HG02798 (cell line): Measurements from ENCODE around the gene CARMIL1.
"Not testable (repeated sequence)": the region's sequence is repeated elsewhere in the genome, so short reads cannot be mapped to it uniquely, and the experiment has no call there.

Experiments used
- ATAC-seq: cut with Tn5 transposase; IDR thresholded peaks from one replicate; pipeline ENCODE4 v1.9.1; 2021; ENCODE audit warnings: mild to moderate bottlenecking; ENCODE audit not compliant: unreplicated experiment, poor library complexity

CARMIL1 gene

DNA sequence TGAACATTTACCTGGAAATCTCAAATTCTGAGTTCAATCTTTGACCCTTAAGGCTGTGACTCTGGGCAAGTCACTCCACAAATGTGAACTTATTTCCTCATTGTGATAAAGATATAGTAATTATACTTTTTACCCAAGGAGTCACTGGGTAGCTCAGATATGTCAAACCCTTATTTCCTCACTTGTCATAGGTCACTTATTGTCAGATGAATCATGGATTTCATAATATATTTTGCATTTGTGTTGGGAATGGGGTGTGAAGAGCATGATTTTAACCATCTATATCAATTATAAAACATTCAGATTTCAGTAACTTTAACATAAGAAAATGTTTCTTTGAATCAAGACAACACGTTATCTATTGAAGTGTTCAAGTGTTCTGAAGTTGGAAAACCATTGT, 3.7 kb upstream of the CARMIL1 start:
- no peak for ATAC-seq

GRCh38 chr6:25277386-25277785, 1.8 kb upstream of the CARMIL1 start:
- ATAC-seq, result no peak

DNA sequence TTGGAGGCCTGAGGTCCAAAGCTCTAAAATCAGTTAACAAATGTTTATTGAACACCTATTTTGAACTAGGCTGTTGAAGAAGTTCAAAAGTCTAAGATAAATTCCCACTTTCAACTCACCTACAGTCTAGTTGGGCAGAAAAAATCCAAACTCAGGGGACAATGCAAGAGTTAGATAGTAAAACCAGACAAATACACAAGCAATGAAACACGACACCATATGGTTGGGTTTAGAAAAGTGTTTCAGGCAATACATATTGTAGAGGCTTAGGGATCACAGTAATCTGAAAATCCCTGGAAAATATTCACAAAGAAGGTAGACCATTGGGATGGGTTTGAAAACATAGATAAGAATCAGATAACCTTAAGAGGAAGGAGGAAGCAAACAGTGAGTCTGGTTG, 1.3 kb upstream of the CARMIL1 start:
- no peak for ATAC-seq

DNA sequence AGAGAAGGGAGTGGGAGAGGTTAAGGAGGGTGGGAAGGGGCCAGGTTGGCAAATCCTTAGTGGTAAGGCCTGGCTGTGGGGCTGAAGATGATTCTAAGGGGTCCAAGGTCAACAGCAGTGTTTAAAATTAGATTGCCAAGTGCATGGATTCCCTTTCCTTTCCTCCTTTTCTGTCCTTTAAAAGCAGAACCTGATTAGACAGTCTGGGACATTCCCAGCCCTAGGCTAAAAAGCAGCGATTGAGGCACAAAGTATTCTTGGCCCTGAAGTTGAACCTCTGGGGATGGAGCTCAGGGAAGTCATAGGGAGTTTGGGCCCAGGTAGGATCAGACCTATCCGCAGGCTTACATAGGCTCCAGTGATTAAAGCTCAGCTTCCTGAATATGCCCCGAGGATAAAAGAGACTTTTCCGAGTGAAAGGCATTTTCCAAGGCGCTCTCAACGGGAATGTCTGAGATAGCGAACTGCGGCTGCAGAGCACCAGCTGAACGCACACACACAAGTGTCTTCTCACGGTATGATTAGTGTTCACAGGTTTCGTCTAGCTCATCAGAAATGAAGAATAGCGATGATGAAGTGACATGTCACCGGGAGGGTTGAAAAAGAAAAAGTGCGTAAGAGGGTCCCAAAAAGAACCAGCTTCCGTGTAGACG, 787 bp upstream of the CARMIL1 start:
- ATAC-seq, result peak; percentile 21

DNA sequence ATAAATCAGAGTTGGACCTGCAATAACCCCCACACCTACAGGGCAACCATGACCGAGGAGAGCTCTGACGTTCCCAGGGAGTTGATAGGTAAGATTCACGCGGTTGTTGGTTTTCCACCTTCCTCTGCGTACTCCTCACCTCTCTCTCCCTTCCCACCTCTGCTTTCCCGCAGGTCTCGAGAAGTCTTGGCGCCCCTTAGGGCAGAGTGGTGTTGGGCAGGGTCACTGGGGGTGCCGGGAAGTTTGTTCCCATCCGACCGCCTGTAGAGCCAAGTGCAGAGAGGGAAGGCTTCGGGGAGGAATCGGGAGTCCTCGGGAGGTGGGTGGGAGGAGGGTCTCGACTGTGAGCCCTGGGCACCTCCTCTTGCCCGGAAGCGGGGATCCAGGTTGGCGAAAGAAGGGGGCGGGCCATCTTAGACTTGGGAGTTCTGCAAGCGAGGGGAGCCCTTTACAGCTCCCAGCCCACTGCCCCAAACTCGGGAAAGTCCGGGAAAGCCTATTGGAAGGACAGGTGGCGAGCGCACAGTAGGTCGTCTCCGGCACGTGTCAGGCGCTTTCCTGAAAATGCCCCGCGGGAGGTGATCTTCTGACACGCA, 672 bp downstream of the CARMIL1 start:
- no peak for ATAC-seq

DNA sequence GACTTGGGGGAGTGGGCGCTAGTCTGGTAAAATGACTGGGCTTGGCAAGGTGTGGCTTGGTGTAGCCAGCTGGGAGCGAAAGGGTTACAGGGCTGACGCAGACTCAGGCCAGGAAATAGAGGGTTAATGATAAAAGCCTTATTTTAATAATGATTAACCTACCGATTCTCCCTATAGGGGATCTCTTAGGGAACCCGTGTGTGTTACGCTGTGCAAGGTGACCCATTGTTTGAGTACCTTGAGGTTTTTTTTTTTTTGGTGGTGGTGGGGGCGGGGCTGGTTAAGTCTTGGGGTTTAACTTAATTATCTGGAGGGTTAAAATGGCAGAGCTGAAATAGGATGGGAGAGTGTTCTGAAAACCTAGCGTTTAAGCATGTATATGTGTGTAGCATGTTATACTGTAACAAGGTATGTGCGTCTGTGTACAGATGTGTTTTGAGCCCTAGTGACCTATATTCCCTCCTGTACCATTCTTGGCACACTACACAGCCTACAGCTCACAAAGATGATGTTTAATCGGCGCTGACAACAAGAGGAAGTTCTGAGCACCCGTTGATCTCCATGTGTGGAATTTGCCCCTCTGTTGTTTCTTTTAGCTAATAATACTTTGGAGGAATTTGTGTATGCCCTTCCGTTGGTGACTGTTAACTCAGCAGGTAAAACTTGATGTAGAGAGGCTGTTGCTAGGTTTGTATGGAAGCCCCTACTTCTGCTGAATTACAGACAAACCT, 1.3 kb downstream of the CARMIL1 start:
- no peak for ATAC-seq

- ATAC-seq, result no peak
These were observed 7.7 kb downstream of the CARMIL1 start for GRCh38 chr6:25286891-25287290.

DNA sequence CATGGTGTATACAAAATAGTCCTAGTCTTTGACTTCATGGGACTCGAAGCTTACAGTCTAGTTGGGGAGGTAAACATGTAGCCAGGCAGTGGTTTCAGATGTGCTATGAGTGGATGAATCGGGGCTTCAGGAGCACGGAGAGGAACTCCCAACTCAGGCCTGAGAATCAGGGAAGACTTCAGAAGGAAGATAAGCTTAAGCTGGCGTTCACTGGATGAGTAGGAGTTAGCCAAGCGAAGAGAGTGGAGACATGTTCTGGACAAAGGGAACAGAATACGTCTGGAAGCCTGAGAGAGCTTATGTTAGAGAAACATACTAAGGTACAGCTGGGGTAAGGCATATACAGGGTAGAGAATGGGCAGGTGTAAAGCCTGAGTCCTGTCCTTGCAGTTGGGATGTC, 8.8 kb downstream of the CARMIL1 start:
- no peak for ATAC-seq

GRCh38 chr6:25288518-25288917, 9.3 kb downstream of the CARMIL1 start:
- ATAC-seq, result no peak

GRCh38 chr6:25290306-25291060, 11.3 kb downstream of the CARMIL1 start:
- no peak for ATAC-seq

DNA sequence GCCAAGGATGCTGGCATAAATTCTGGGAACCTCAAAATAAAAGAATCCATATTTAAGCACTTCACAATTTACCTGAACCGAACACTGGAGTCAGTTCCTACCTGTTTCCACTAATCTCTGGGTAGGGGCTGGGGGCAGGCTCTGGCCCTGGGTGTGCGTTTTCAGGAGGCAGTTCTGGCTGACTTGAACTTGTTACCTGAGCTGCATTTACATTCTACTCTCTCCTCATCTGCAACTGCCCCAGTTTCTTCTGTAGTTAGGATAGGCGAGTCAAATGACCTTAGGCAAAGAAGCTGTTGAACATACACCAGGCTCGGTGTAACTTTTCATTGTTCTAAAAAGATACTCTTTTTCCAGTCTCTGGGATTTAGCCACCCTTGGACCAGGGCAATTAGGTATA, 13.2 kb downstream of the CARMIL1 start:
- no peak for ATAC-seq

GRCh38 chr6:25295651-25296050, 16.5 kb downstream of the CARMIL1 start:
- ATAC-seq, result no peak

DNA sequence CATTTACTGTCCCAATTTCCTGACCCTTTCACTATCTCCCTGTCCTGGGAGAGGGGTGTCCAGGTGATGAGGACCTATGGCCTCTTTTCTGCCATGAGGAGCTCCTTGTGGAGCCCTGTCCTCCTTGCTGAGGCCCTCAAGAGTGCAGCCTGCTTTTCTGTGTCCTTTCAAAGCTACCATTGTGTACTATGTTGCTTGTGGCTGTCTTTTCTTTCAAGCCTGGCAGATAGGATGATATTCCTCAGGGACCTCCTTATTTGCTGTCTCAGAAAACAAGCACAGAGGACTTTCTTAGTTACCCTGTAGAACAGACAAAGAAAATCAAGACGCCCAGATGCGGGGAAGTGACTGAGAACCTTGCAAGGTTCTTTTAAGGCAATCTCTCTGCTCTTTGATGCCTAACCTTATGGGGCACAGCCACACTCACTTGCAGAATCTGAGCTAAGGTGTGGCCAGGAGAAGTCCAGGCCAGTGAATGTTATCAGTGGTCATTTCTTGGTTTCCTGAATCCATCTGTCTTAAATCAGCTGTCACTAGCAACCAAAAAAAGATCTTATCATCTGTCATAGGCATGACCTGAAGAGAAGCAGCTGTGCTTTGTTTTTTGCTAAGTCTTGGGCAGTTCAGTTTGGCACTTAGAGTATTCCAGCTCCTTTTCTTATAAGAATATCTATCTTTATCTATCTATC, 17.2 kb downstream of the CARMIL1 start:
- no peak for ATAC-seq

DNA sequence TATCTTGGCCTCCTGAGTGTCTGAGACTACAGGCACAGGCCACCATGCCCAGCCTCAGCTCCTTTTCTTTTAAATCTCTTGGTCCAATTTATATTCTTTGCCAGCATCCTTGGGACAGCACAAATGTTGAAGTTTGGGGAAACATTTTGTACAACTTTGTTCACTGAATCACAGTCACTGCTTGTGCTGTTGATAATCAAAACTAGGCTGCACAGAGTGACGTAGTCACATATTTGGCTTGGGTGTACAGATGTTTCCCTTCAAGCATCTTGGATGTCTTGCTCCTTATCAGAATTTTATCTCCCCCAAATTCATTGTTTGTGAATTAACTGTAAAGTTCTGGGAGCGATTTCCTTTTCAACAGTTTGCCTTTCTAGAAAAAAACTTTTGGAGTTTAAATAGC, 17.9 kb downstream of the CARMIL1 start:
- no peak for ATAC-seq

- no peak for ATAC-seq
These were observed 18.8 kb downstream of the CARMIL1 start for GRCh38 chr6:25297823-25298522.

DNA sequence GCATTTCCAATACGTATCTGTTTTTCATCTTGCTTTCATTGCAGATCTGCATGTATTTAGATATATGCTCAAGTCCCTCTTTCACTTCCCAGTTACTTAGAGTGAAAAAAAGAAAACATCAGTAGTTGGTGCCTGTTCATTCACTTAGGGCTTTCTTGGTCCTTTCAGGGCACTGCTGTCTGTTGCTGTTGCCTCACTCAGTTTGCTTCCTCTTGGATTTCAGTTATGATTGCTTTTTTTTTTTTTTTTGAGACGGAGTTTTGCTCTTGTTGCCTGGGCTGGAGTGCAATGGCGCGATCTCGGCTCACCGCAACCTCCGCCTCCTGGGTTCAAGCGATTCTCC, 19.3 kb downstream of the CARMIL1 start:
- ATAC-seq, result not testable (repeated sequence)

GRCh38 chr6:25301362-25301761, 22.2 kb downstream of the CARMIL1 start:
- ATAC-seq, result peak; percentile 36

GRCh38 chr6:25302151-25302550, 23.0 kb downstream of the CARMIL1 start:
- ATAC-seq, result no peak

GRCh38 chr6:25302677-25303128, 23.5 kb downstream of the CARMIL1 start:
- no peak for ATAC-seq

GRCh38 chr6:25303254-25303653, 24.1 kb downstream of the CARMIL1 start:
- no peak for ATAC-seq
